Posterior vena cava (tissue), 2 donors: Measurements from ENCODE around the gene CBX8. TPM values are rescaled to one million over a fixed set of nuclear protein-coding genes. Genes with fewer than 3 reads are reported as not detected.

Experiments
- DNase-seq: peaks from one replicate; pipeline ENCODE4 v3.0.0-alpha.2; 2020; ENCODE audit warnings: low spot score
- intact Hi-C, 2 donors: fragments of 100-400 bp; cut with DNase I; formaldehyde crosslinking; loops; one replicate each; pipeline versions ENCODE4 v1.14.1 to v1.14.2; 2022 to 2023
- total RNA-seq, 2 donors: library from RNA; stranded (reverse); fragmentation: NEBNext Ultra II Directional; extraction: Animal tissue kit (Norgen Biotek cat#: 25700); gene quantifications; one replicate each; pipeline ENCODE4 v1.2.1, GENCODE V29; 2021
- donor health status: DM: yes; HTN: yes; CAD: no.
- donor health status: DM: yes; HTN: yes; CAD: no.

CBX8 gene
- total RNA-seq, 2 donors from 2014 or later = 4.4 to 5.1 TPM

DNA sequence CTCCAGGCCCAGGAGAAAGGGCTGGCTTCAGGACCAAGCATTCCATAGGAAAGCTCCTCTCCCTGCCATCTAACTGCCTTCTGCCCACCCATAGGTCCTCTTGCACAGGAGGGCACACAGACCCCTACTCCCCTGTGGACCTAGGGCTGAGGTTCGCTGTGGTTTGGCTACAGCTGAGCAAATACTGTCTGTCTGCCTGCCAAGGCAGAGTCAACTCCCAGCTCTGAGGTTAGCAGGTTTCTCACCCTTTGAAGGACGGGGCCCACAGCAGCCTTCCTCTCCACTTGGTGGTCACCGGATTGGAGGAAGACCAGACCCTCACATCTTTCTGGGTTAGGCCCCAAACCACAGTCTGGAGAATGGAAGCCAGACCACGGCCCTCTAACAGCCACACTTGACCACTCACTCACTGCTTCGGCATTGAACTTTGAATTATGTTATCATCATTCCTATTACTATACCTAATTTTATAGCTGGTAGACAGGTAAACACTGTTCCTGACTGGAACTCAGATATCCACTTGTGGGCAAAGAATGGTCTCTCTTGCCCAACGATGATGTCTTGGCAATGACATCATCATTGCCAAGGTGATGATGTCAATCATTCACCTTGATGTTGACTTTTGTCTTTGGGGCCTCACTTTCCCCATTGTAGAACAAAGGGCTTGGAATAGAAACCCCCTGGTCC, 28.2 kb upstream of the CBX8 start:
- no peak for DNase-seq
- intact Hi-C loops = no loop called here

DNA sequence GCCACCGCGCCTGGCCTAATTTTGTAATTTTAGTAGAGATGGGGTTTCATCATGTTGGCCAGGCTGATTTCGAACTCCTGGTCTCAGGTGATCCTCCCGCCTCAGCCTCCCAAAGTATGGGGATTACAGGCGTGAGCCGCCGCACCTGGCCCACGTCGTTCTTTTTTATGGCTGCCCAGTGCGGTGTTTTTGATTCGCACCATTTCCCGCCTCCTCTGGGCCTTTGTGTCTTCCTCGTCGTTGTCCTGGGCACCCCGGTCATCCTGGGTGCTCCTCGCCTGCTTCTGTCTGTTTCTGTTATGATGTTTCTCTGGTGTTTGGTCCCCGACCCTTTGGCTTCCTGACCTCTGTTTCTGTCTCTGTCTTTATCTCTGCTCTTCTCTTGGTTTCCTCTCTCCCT, 27.4 kb upstream of the CBX8 start:
- DNase-seq = no peak
- intact Hi-C loops = no loop called here

DNA sequence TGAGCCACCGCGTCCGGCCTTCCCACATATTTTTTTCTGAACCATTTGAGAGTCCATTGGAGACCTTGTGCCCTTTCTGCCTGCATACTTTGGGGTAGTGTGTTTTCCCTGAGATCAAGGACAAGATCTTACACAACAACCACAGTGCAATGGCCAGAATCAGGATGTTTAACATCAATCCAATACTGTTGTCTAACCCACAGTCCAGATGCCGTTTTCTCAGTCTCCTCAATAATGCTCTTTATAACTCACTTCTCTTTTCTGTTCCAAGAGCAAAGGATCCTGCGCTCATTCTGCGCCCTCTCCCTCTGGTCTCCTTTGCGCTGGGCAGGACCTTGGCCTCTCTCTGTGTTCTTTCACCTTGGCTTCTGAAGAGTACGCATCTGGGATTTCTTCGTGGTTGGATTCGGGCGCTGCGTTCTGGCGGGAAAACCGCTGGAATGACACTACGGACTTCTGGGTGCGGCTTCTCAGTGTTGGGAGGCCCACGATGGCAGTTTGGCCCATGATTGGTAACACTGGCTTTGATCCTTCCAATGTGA, 25.8 kb upstream of the CBX8 start:
- DNase-seq = no peak
- intact Hi-C loops = no loop called here

DNA sequence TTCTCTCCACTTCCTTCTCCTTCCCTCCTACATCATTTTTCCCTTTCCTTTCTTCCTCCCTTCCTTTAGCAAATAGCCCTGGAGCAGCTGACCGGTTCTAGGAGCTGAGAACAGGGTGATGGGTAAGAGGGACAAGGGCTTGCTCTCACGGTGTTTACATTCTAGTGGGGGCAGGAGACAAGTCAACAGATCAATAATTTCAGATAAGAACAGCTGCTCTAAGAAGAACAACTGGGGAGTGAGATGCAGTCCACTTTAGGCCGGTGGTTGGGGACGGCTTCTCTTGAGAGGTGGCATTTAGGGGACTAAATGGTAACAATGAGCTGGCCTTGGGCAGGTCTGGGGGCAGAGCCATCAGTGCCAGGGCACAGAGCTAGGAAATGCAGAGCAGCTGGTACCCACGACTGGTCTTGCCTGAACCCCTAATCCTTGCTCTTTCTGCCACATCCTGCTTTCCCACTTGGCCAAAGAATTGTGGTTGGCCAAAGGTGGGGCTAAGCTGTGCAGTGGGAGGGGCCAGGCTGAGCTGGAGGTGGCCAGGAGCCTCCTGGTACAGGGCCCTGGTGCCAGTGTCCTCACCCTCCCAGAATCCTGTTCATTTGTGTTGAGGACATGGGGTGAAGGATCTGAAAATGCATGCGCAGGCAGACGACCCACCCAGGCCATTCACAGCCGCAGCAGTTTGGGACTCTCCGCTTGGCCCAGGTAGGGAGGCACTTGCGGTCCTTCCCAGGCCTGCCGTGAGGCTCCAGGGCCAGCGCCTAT, 24.6 kb upstream of the CBX8 start:
- intact Hi-C loops = no loop called here
- DNase-seq = no peak

DNA sequence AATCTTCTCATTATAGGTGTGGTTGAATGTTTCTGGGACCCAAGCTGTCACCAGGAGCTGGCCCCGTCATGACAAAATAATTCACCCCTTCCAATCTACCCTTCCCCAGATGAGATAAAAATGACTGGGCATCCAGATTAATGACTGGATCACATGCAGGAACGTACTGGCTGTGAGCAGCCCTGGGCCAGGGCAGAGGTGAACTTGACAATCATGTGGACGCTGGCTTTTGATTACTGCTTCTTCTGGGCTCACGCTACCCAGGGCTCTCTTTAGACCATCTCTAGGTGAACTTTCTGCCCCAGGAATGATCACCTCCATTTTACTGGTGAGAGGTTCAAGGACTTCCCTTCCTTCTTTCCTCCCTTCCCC, 24.1 kb upstream of the CBX8 start:
- intact Hi-C loops = no loop called here
- no peak for DNase-seq

DNA sequence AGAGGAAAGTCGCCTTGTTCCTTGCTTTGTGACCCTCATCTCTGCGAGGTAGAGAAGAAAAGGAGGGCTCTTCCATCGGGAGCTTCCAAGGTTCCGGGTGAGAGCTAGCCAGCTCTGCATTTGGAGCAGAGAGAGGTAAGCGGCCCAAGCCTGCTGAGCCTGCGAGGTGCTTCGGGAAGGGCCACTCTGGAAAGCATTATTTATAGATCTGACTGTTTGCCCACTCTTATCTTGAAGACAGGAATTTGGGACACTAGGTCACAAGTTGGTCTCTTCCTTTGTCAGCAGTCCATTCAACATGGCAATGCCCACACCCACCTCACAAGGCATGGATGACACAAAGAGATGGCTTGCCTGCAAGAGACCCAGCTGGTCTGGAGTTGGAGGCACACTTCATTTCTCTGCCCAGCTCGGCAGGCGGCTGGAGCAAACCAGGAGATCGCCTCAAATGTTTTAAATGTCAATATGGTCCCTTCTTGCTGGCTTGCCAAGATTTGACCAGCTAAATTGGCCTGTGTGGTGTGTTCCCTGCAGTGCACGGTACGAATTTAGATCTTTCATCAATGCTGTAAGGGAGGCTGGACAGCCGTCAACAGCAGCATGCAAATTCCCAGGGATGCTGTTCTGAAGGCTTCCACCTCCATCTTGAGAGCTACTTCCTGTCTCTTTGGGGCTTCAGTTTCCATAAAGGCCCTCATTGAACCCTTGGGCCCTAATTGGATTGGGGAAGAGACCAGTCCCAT, 22.8 kb upstream of the CBX8 start:
- intact Hi-C loops = no loop called here
- DNase-seq = no peak

DNA sequence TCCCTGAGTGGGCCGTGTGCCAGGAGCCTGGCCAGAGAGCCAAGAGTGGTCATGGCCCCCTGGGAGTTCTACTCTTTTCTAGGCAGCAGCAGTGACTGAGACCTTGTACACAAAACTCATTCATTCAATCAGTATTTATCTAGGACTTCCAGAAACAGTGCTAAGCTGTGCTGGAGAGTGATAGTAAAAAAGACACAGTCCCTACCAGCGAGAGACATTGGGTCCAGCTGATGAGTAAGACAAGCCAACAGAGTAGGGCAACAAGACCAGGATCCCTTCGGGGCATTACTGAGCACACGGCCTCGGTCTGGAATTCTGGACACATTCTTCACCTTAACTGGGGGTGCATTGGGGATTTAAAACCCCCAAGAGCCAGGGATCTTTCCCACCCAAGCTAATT, 22.2 kb upstream of the CBX8 start:
- intact Hi-C loops = no loop called here

DNA sequence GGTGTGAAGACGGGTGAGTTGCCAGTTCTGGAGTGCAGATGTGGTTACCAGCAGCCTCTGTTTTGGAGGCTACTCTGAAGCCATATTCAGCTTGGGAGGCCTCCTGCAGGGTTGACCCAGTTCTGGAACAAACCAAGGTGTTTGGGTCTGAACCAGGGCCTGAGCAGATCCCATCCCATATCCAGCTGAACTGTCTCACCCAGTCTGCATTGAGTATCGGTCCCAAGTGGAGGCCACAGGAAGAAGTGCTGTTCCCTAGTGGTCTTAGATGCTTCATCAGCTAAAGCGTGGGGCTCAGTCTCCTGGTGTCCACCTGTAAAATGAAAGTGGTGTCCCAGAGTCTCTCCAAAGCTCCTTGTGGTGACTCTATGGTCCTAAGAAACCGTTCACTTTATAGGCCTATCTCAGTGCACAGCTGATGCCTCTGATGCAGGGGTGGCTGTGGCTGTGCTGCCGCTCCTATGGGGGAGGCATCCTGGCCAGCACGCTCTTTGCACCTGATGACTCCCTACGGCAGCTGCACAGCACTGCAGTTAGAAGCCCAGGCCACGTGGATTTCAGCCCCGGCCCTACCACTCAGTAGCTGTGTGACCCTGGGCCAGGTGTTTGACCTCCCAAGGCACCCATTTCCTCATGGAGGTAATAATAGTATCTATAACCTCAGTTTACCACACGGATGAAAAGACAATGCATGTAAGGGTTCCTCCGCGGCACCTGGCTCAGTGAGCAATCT, 21.3 kb upstream of the CBX8 start:
- intact Hi-C loops = no loop called here
- DNase-seq = no peak

More for the DNA sequence above, 22.2 kb upstream of the CBX8 start:
- DNase-seq = no peak

DNA sequence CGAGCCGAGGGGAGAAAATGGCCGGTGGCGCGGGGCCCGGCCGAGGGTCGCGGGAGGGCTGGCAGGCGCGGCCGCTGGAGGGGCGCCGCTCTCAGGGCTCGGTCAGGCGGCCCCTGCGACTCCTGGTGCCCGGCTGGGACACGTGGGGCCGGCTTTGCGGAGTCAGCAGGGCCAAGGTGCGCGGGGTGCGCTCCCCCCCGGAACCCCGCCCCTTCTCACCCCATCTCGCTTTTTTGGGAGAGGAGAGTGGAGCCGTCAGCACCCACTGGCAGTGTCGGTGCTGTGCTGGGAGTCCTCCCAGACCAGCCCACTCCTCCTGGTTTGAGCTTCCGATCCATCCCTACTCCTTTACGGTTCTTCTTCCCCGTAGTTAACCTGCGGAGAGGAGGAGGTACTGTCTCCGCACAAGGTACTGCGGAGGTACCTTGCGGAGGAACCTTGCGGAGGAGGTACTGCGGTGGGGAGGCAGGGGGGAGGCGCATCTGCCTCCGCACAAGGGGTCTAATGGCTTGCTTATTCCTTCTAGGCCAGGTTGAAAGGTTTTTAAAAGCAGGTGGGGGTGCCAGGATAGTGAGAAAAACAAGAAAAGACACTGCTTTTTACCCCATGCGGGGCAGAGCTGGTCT, 19.1 kb upstream of the CBX8 start:
- intact Hi-C loops = no loop called here
- DNase-seq = no peak

DNA sequence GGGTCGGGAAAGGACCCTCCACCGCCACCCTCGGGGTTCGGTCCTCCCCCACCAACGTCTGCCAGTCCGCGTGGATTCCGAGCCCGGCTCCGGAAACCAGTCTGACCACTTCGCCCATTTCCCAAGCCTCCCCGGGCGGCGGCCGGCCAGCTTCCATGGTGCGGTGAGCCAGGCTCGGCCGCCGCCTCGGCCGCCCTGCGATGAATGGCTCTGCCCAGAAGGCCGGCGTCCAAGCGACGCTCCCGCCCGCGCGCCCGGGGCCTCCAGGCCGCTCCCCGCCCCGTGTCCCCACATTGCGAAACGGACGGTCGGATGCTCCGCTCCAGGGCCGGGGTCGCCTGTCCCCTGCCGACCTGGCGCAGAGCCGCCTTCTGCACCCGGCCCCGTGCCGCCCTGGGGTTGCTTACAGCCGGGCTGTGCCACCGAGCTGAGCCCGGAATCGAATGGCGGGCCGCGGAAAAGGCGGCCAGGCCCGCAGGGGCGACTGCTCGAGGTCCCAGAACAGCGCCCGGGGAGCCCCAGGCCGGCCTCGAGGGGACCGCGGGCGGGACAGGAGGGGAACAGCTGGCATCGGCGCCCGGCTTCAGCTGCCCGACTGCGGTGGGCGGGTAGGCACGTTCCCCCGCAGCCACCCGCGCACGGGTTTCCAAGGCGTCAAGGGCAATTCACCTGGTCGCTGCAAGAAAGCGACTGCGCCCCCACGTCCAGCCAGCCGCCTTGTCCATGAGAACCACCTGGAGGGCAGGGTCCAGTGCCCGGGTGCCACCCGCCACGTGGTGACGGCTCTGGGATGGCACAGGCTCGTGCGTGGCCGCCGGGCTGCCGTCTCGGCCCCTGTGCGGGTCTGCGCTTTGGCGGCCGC, 18.3 kb upstream of the CBX8 start:
- intact Hi-C loops = no loop called here
- no peak for DNase-seq

DNA sequence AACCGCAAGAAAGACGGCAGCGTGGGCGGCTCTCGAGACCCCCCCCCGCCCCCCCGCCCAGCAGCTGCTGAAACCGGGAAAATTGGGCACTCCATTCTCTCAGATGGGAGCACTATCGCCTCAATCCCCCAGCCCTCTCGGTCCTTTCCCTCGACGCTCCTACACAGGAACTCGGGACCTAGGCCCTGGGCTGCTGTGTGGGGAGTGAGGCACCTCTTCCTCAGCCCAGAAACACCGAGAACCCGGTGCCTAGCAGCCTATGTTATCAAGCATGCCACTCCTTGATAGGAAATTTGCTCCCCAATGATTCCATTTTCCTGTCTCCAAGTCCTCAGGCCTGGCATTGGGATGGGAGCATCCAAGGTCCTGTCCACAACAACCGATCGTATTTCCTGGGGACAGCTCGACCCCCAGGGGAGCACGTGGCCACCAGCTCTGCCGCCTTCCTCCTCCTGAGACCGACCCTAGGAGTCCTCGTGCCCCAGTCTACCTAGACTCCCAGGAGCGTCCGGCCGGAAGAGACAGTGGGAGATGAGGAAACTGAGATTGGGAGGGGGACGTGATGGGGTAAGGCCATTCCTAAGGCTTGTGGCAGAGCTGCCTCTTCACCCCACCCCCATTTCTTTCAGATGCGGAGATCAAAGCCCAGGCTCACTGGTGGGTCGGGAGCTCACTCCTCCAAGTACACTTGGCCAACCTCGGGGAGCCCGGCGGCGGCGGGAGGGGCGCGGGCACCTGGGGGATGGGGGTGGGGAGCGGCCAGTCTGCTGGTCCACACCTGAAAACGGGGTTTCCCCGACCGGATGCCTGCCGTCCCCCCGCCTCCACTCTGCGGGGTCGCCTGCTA, 17.5 kb upstream of the CBX8 start:
- intact Hi-C loops = no loop called here
- DNase-seq = no peak

DNA sequence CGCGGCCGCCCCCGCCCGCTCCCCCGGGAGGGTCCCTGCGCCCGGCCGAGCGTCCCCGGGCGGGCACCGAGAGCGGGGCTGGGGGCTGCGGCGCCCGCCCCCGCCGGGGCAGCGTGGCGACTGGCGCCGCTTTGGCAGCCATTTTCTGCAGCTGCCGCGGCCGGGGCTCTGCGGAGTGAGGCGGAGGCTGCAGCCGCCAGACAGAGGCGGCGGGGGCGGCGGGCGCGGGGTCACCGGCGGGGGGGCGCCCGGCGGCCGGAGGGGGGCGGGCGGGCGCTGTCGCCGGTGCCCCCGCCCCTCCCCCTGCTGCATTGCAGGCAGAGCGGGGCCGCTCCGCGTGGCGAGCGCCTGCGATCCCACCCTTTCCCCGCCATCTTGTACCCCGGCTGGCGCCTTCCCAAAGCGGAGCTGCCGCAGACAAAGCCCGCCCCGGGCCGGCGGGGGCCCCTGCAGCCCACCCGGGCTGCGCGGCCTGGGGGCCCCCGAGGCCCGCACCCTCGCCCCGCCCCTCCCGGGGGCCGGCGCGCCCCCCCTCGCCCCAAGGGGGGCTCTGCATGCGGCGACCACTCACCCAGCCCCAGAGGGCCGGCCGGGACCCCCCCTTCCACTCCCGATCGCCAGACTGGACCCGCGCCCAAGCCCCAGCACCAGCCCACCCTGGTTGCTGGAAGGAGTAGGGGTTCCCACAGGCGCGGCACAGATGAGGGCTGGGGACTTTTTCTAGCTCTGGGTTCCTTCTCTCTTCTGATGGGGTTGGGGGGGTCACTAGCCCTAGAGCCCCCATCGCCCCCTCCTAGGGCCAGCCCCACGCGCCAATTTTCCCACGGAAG, 16.6 kb upstream of the CBX8 start:
- intact Hi-C loops = no loop called here
- DNase-seq = no peak

DNA sequence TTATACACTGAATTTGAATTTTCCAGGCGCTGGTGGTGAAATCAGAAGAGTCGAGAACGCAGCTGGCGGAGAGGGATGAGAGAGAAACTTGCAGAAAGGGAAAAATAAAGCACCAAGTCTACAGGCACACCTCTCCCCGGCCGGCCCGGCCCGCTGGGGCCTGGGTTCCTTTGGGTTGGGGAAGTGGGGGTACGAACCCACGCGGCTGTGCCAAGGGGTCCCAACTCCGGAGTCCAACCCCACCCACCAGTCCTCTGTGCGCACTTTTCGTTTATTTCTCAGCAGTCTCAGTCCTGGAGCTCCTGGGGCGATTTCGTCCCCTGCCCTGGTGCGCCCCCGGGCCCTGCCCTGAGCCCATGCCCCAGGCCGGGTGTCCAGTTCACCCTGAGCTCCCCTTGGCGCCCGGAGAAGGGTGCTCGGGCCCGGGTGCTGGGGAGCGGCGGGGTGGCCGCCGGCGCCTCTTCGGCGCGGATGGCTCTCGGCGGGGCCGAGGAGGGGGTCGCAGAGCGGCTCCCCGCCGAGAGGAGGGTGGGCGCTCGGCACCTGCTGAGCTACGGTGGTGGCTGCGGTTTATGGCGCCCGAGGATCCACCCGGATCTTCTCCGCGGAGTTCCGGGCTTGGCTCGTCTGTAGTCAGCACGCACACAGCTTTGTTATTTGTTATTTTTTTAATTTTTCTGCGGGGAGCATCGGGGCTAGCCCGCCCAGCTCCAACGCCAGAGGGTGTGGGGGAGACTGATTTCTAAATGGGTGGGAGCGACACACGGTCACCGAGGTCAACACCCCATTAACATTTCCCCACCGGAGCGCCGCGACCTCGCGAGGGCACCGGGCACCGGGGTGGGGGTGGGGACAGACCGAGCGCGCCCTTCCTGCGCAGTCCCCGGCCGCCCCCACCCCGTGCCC, 15.7 kb upstream of the CBX8 start:
- DNase-seq = no peak
- intact Hi-C loops = no loop called here

DNA sequence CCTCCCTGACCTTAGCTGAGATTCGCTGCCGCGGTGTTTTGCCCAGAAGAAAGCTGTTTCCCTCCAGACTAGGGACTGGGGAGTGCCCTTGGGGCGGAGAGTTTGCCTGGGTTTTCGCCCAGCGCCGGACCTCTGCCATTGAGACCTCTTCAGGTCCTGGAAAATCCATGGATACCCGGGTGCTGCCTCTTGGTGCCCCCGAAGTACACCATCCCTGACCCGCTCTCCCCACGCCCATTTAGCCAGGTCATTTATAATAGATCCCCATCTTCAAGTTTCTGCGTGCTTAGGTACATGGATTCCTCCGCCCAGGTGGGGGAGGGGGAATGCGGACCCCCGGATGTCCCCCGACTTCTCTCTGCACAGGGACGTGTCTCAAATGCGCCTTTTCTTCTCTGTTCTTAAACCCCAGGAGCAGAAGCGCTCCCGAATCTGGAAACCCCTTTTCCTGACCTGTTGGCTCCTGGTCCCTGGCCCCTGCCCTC, 15.0 kb upstream of the CBX8 start:
- intact Hi-C loops = no loop called here
- DNase-seq = no peak
